ENCODE data around the gene GFAP. TPM values are rescaled to one million over a fixed set of nuclear protein-coding genes. Genes with fewer than 3 reads are reported as not detected.

Gene GFAP
- total and polyA plus RNA-seq, 11 donors: 0.94 to 12.4 (median 5.8) TPM

- intact Hi-C loops (cut with DNase I): no loop called here
- H3K9me3 ChIP-seq: no peaks in the 10 kb centered on the region
- H3K4me3 ChIP-seq: no peak overlapping the region
- DNase-seq: no peak
- WGBS, 4 donors: 56 to 78% (median 67%) methylated on average over 5 of the region's 5 CpGs
- no peaks in the 10 kb centered on the region for H3K27me3 ChIP-seq
- TF ChIP-seq POLR2A (IDR thresholded peaks at IDR 0.05): no peak
- H3K36me3 ChIP-seq: peaks cover 0 to 8% (median 0%) of the 10 kb centered on the region in 9 donors
- no peak for ATAC-seq
- H3K27ac ChIP-seq: no peak overlapping the region
- H3K4me1 ChIP-seq: peaks cover 0 to 28% (median 2%) of the 10 kb centered on the region in 12 donors
Measured at GRCh38 chr17:44931376-44931775, 16.1 kb upstream of the GFAP start.

- Histone ChIP-seq H3K27ac (no peak overlapping the region), H3K9me3 (no peaks in the 10 kb centered on the region), H3K27me3 (no peaks in the 10 kb centered on the region), H3K4me3 (no peak overlapping the region), H3K36me3 (peaks cover 0 to 8% (median 0%) of the 10 kb centered on the region in 9 donors), H3K4me1 (peaks cover 0 to 28% (median 2%) of the 10 kb centered on the region in 12 donors)
- no peak for TF ChIP-seq CTCF (IDR thresholded peaks at IDR 0.05)
- 62 to 69% (median 66%) methylated on average over 6 of the region's 6 CpGs for WGBS, 4 donors
- intact Hi-C loops (cut with DNase I): no loop called here
- DNase-seq (no peak), ATAC-seq (no peak)
Measured at GRCh38 chr17:44930667-44931066, 15.4 kb upstream of the GFAP start.

GRCh38 chr17:44928950-44929720, 13.8 kb upstream of the GFAP start:
- Histone ChIP-seq H3K36me3 (peaks cover 0 to 8% (median 0%) of the 10 kb centered on the region in 9 donors), H3K9me3 (no peaks in the 10 kb centered on the region), H3K27me3 (no peaks in the 10 kb centered on the region), H3K4me1 (peaks cover 0 to 28% (median 2%) of the 10 kb centered on the region in 12 donors), H3K4me3 (no peak overlapping the region), H3K27ac (no peak overlapping the region)
- intact Hi-C loops (cut with DNase I): loop anchor here in 1 of 10 donors (10.0 kb wide), 1 partner anchor 166 kb away; no protein-coding TSS in a partner anchor
- DNase-seq (no peak), ATAC-seq (no peak)
- TF ChIP-seq CTCF (IDR thresholded peaks at IDR 0.05): no peak
- 93 to 98% (median 96%) methylated on average over 7 of the region's 7 CpGs for WGBS, 4 donors

- H3K4me3 ChIP-seq: no peak overlapping the region
- no peak overlapping the region for H3K27ac ChIP-seq
- peaks cover 0 to 8% (median 0%) of the 10 kb centered on the region in 9 donors for H3K36me3 ChIP-seq
- TF ChIP-seq POLR2A (IDR thresholded peaks at IDR 0.05) (no peak), CTCF (IDR thresholded peaks at IDR 0.05) (no peak)
- H3K27me3 ChIP-seq: no peaks in the 10 kb centered on the region
- intact Hi-C loops (cut with DNase I): loop anchor here in 1 of 10 donors (10.0 kb wide), 1 partner anchor 167 kb away; no protein-coding TSS in a partner anchor
- ATAC-seq (no peak), DNase-seq (no peak)
- peaks cover 0 to 22% (median 2%) of the 10 kb centered on the region in 12 donors for H3K4me1 ChIP-seq
- no peaks in the 10 kb centered on the region for H3K9me3 ChIP-seq
- 96 to 99% (median 97%) methylated on average over 9 to 15 of the region's 15 CpGs for WGBS, 4 donors
Measured at GRCh38 chr17:44928136-44928535, 12.8 kb upstream of the GFAP start.

All from heart left ventricle (tissue), 16 donors.